Lung (tissue), 12 donors: Measurements from ENCODE around the gene RXRA. TPM values are rescaled to one million over a fixed set of nuclear protein-coding genes. Genes with fewer than 3 reads are reported as not detected.
"Not testable (repeated sequence)": the region's sequence is repeated elsewhere in the genome, so short reads cannot be mapped to it uniquely, and the experiment has no call there.

Experiments
- ATAC-seq: fragments of 200-7000 bp; cut with Tn5 transposase; one replicate; pipeline ENCODE4 v1.9.1; 2020; ENCODE audit warnings: moderate number of reproducible peaks; ENCODE audit not compliant: insufficient read depth, low FRiP score
- DNase-seq, 3 donors: peaks; one replicate each; pipeline ENCODE4 v3.0.0-alpha.2; 2013 to 2017
- H3K27ac ChIP-seq, 2 donors: one replicate each; pipeline ENCODE4 v1.5.1; 2013; ENCODE audit warnings: mild to moderate bottlenecking in 2 of 2, moderate library complexity in 2 of 2, control low read depth in 1 of 2, inconsistent platforms in 1 of 2, low read depth in 1 of 2, low read length in 1 of 2
- H3K27me3 ChIP-seq, 3 donors: one replicate each; pipeline ENCODE4 v1.5.1; 2013; ENCODE audit warnings: low read length in 2 of 3; ENCODE audit not compliant: control insufficient read depth in 3 of 3, insufficient read depth in 3 of 3
- H3K36me3 ChIP-seq, 4 donors: one replicate each; pipeline ENCODE4 v1.5.1; 2013; ENCODE audit warnings: low read length in 4 of 4, mild to moderate bottlenecking in 1 of 4, moderate library complexity in 1 of 4; ENCODE audit not compliant: control insufficient read depth in 4 of 4, insufficient read depth in 4 of 4
- H3K4me1 ChIP-seq, 5 donors: one replicate each; pipeline ENCODE4 v1.5.1; 2013; ENCODE audit warnings: low read length in 5 of 5, mild to moderate bottlenecking in 2 of 5, moderate library complexity in 1 of 5; ENCODE audit not compliant: control insufficient read depth in 5 of 5, insufficient read depth in 5 of 5
- H3K4me3 ChIP-seq: one replicate; pipeline ENCODE4 v1.5.1; 2013; ENCODE audit warnings: mild to moderate bottlenecking, control low read depth, moderate library complexity
- H3K9ac ChIP-seq, 2 donors: one replicate each; pipeline ENCODE4 v1.5.1; 2013; ENCODE audit warnings: low read length in 2 of 2, control low read depth in 1 of 2; ENCODE audit not compliant: insufficient read depth in 1 of 2
- H3K9me3 ChIP-seq, 4 donors: one replicate each; pipeline ENCODE4 v1.5.1; 2013; ENCODE audit warnings: low read length in 3 of 4, mild to moderate bottlenecking in 1 of 4, moderate library complexity in 1 of 4; ENCODE audit not compliant: control insufficient read depth in 4 of 4, insufficient read depth in 3 of 4
- WGBS, 2 donors: extraction: QIAGEN DNeasy Blood & Tissue Kit; methylation state at CpG; one replicate each; pipeline ENCODE4 v1.1.7; 2013; 5-methylcytosine and 5-hydroxymethylcytosine counted together
- polyA plus RNA-seq, 2 donors: library from polyadenylated mRNA; stranded (reverse); fragments of 200-250 nt; gene quantifications; one replicate each; pipeline ENCODE4 v1.2.1, GENCODE V29; 2013
- total RNA-seq, 2 donors: library from RNA; depleted of rRNA in 1 of 2; stranded (reverse); fragments of >200 nt in 1 of 2; gene quantifications; one replicate each; pipeline ENCODE4 v1.2.1, GENCODE V29; 2014 to 2021
- TF ChIP-seq, protein P1 (sequence below): IDR thresholded peaks from 2 replicates; pipeline ENCODE4 v1.5.1; 2012; ENCODE audit warnings: mild to moderate bottlenecking; ENCODE audit errors: control extremely low read depth, extremely low read depth
- donor health status: control.
- donor health status: control.
- donor health status: Bipolar disorder and iron deficiency.
- donor health status: healthy.
- donor health status: DM: yes; HTN: yes; CAD: no.

The RXRA gene
- total and polyA plus RNA-seq, 4 donors: 24.2 to 85.2 (median 52.2) TPM

DNA sequence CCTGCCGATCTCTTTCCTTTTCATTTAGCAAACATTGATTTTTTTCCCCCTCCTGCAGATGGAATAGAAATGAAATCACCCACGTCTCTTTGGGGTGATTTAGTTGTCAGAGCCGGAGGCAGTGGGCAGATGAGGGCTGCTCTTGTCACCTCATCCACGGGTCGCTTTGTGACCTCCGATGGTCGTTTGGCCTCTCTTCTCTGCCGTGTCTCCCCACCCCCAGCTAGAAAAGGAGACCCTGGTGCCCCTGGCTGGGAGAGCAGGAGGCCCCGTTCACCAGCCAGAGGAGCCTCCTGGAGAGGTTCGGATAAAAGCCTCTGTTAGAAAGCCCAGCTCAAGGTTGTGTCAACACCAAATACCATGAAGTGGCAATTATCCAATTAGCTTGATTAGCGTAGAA is 21.6 kb upstream of the RXRA start:
- no peak overlapping the region for H3K27ac ChIP-seq
- H3K4me3 ChIP-seq: no peak overlapping the region
- no peaks in the 10 kb centered on the region for H3K27me3 ChIP-seq
- H3K9me3 ChIP-seq: peaks cover 0 to 8% (median under 1%) of the 10 kb centered on the region in 4 donors
- ATAC-seq: no peak
- no peaks in the 10 kb centered on the region for H3K36me3 ChIP-seq
- TF ChIP-seq, protein P1, sequence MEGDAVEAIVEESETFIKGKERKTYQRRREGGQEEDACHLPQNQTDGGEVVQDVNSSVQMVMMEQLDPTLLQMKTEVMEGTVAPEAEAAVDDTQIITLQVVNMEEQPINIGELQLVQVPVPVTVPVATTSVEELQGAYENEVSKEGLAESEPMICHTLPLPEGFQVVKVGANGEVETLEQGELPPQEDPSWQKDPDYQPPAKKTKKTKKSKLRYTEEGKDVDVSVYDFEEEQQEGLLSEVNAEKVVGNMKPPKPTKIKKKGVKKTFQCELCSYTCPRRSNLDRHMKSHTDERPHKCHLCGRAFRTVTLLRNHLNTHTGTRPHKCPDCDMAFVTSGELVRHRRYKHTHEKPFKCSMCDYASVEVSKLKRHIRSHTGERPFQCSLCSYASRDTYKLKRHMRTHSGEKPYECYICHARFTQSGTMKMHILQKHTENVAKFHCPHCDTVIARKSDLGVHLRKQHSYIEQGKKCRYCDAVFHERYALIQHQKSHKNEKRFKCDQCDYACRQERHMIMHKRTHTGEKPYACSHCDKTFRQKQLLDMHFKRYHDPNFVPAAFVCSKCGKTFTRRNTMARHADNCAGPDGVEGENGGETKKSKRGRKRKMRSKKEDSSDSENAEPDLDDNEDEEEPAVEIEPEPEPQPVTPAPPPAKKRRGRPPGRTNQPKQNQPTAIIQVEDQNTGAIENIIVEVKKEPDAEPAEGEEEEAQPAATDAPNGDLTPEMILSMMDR: no peak
- peaks cover 0 to 21% (median 3%) of the 10 kb centered on the region in 5 donors for H3K4me1 ChIP-seq
- no peak overlapping the region for H3K9ac ChIP-seq
- 69 to 84% methylated on average over 11 of the region's 11 CpGs for WGBS, 2 donors
- DNase-seq: peak; percentile 37 to 50 (median 40)

DNA sequence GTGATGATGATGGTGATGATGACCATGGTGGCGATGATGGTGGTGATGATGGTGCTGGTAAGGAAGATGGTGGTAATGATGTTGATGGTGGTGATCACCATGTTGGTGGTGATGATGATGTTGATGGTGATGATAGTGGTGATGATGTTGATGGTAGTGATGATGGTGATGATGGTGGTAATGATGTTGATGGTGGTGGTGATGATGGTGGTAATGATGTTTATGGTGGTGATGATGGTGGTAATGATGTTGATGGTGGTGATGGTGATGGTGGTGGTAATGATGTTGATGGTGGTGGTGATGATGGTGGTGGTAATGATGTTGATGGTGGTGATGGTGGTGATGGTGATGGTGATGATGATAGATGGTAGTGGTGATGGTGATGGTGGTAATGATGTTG is 20.7 kb upstream of the RXRA start:
- WGBS, 2 donors: 96 to 97% methylated on average over 1 of the region's 1 CpG
- ATAC-seq: no peak
- Histone ChIP-seq H3K4me1 (peaks cover 0 to 21% (median 3%) of the 10 kb centered on the region in 5 donors), H3K27me3 (no peaks in the 10 kb centered on the region), H3K27ac (no peak overlapping the region), H3K36me3 (no peaks in the 10 kb centered on the region), H3K9ac (no peak overlapping the region), H3K9me3 (peaks cover 0 to 8% (median under 1%) of the 10 kb centered on the region in 4 donors), H3K4me3 (no peak overlapping the region)
- TF ChIP-seq, protein P1: no peak
- DNase-seq: no peak

DNA sequence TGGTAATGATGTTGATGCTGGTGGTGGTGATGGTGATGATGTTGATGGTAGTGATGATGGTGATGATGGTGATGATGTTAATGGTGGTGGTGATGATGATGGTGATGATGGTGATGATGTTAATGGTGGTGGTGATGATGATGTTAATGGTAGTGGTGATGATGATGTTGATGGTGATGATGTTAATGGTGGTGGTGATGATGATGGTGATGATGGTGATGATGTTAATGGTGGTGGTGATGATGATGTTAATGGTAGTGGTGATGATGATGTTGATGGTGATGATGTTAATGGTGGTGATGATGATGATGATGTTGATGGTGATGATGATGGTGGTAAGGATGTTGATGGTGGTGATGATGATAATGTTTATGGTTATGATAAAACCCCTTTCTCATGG is 20.2 kb upstream of the RXRA start:
- not testable (repeated sequence) for H3K9ac ChIP-seq, H3K9me3 ChIP-seq, ATAC-seq, H3K4me3 ChIP-seq, H3K36me3 ChIP-seq, H3K27ac ChIP-seq, H3K27me3 ChIP-seq, DNase-seq
- H3K4me1 ChIP-seq: peaks cover 0 to 21% (median 3%) of the 10 kb centered on the region in 5 donors

DNA sequence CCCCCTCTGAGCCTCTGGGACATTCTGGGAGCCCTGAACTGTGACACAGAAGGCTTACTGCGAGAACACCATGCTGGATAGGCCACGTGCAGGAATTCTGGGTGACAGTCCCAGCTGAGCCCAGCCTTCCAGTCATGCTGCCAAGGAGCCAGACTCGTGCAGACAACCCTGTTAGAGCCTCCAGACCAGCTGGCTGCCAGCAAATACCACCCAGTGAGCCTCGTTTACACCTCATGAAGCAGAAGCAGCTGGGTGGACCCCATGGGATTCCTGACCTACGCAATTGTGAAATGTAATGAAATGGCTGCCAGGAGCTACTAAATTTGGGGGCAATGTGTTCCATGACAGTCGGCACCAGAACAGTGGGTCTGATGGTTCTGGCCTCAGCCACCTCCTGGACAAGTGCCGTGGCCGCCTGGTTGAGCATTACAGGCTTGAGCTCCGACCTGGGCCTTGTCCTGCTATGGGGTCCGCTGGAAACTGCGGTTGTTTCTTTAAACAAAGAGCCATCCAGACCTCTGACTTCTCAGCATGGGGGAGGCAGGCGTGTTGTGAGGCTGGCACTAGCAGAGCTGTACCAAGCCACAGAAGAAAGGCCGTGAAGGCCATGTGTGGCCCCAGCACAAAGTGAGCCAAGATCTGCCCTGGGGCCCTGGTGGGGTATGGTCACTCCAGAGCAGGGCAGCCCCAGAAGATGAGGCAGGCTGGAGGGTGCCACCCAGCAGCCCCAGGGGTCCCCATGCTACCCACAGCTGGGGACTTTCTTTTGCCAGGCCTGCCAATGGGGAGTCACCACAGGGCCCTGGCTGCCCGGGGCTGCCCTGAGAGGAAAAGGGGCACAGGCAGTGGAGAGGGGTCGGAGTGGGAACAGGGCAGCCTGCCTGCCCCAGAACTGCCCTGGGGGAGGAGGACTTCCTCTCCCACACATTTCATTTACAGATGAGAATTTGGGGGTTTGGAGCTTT is 19.3 kb upstream of the RXRA start:
- TF ChIP-seq, protein P1: no peak
- 90% methylated on average over 15 of the region's 15 CpGs for WGBS, 2 donors
- ATAC-seq: no peak

More for the DNA sequence above, 19.3 kb upstream of the RXRA start:
- H3K27me3 ChIP-seq: no peaks in the 10 kb centered on the region
- peaks cover 0 to 21% (median 3%) of the 10 kb centered on the region in 5 donors for H3K4me1 ChIP-seq
- H3K9me3 ChIP-seq: peaks cover 0 to 8% (median under 1%) of the 10 kb centered on the region in 4 donors
- no peak overlapping the region for H3K9ac ChIP-seq
- no peak overlapping the region for H3K27ac ChIP-seq
- DNase-seq: peak; percentile 76 to 83 (median 83)
- H3K36me3 ChIP-seq: no peaks in the 10 kb centered on the region
- no peak overlapping the region for H3K4me3 ChIP-seq
